H9 (cell line): Measurements from ENCODE around the gene UGT1A5. TPM values are rescaled to one million over a fixed set of nuclear protein-coding genes. Genes with fewer than 3 reads are reported as not detected.

ENCODE experiments used
- DNase-seq: peaks from one replicate; pipeline ENCODE4 v3.0.0-alpha.2; 2017
- H2AFZ ChIP-seq: one replicate; pipeline ENCODE4 v1.6.1; 2013; ENCODE audit warnings: mild to moderate bottlenecking, low read length, control low read depth, moderate library complexity
- H2AK5ac ChIP-seq: 2 replicates; pipeline ENCODE4 v1.6.1; 2013; ENCODE audit warnings: low read length, control low read depth, mixed read lengths; ENCODE audit not compliant: insufficient read length
- H2BK120ac ChIP-seq: one replicate; pipeline ENCODE4 v1.6.1; 2013; ENCODE audit warnings: low read depth, mild to moderate bottlenecking, low read length, control low read depth, inconsistent platforms; ENCODE audit not compliant: poor library complexity, severe bottlenecking
- H2BK12ac ChIP-seq: 2 replicates; pipeline ENCODE4 v1.6.1; 2013; ENCODE audit warnings: low read length, control low read depth, mixed read lengths, low read depth; ENCODE audit not compliant: insufficient read length
- H2BK15ac ChIP-seq: 2 replicates; pipeline ENCODE4 v1.6.1; 2013; ENCODE audit warnings: low read depth, low read length, control low read depth
- H2BK20ac ChIP-seq: one replicate; pipeline ENCODE4 v1.6.1; 2013; ENCODE audit warnings: low read depth, mild to moderate bottlenecking, low read length, control low read depth, inconsistent platforms; ENCODE audit not compliant: poor library complexity, severe bottlenecking
- H2BK5ac ChIP-seq: 2 replicates; pipeline ENCODE4 v1.6.1; 2013; ENCODE audit warnings: low read length, control low read depth, mixed read lengths; ENCODE audit not compliant: insufficient read length
- H3K14ac ChIP-seq: 2 replicates; pipeline ENCODE4 v1.6.1; 2013; ENCODE audit warnings: low read length, control low read depth; ENCODE audit not compliant: insufficient read depth
- H3K18ac ChIP-seq: 2 replicates; pipeline ENCODE4 v1.6.1; 2013; ENCODE audit warnings: low read depth, mild to moderate bottlenecking, mixed read lengths, low read length, control low read depth; ENCODE audit not compliant: insufficient read length
- H3K23ac ChIP-seq: 2 replicates; pipeline ENCODE4 v1.6.1; 2013; ENCODE audit warnings: low read length, control low read depth, mixed read lengths, low read depth; ENCODE audit not compliant: insufficient read length
- H3K23me2 ChIP-seq: 2 replicates; pipeline ENCODE4 v1.6.1; 2013; ENCODE audit warnings: low read depth, mild to moderate bottlenecking, mixed read lengths, low read length, control low read depth; ENCODE audit not compliant: insufficient read length, poor library complexity, severe bottlenecking
- H3K27ac ChIP-seq: 2 replicates; pipeline ENCODE4 v1.5.1; 2013; ENCODE audit warnings: low read length, control low read depth, mixed read lengths, low read depth; ENCODE audit not compliant: insufficient read length
- H3K27me3 ChIP-seq: 2 replicates; pipeline ENCODE4 v1.6.1; 2013; ENCODE audit warnings: low read length, control low read depth, inconsistent platforms; ENCODE audit not compliant: insufficient read depth
- H3K4ac ChIP-seq: 2 replicates; pipeline ENCODE4 v1.6.1; 2013; ENCODE audit warnings: low read depth, mild to moderate bottlenecking, control low read depth, inconsistent platforms, low read length, moderate library complexity
- H3K4me1 ChIP-seq: 2 replicates; pipeline ENCODE4 v1.6.1; 2013; ENCODE audit warnings: low read length, control low read depth, inconsistent platforms; ENCODE audit not compliant: insufficient read depth
- H3K4me2 ChIP-seq: 2 replicates; pipeline ENCODE4 v1.6.1; 2013; ENCODE audit warnings: low read length, control low read depth, mixed read lengths; ENCODE audit not compliant: insufficient read length, insufficient read depth
- H3K56ac ChIP-seq: 2 replicates; pipeline ENCODE4 v1.6.1; 2013; ENCODE audit warnings: low read depth, mild to moderate bottlenecking, mixed read lengths, low read length, control low read depth; ENCODE audit not compliant: insufficient read length
- H3K79me1 ChIP-seq: 2 replicates; pipeline ENCODE4 v1.6.1; 2013; ENCODE audit warnings: low read depth, mild to moderate bottlenecking, moderate library complexity, low read length, control low read depth, inconsistent platforms; ENCODE audit not compliant: insufficient read depth, poor library complexity, severe bottlenecking
- H3K79me2 ChIP-seq: 2 replicates; pipeline ENCODE4 v1.6.1; 2013; ENCODE audit warnings: low read length, control low read depth, inconsistent platforms; ENCODE audit not compliant: insufficient read depth
- H3K9ac ChIP-seq: 2 replicates; pipeline ENCODE4 v1.6.1; 2013; ENCODE audit warnings: low read length, control low read depth, mixed read lengths; ENCODE audit not compliant: insufficient read length; ENCODE audit errors: extremely low read depth
- H3K9me3 ChIP-seq: one replicate; pipeline ENCODE4 v1.6.1; 2013; ENCODE audit warnings: low read depth, low read length, inconsistent platforms; ENCODE audit not compliant: control insufficient read depth
- H3T11ph ChIP-seq: one replicate; pipeline ENCODE4 v1.6.1; 2013; ENCODE audit warnings: mild to moderate bottlenecking, low read length, control low read depth, inconsistent platforms
- H4K20me1 ChIP-seq: one replicate; pipeline ENCODE4 v1.6.1; 2013; ENCODE audit not compliant: control insufficient read depth, insufficient read length, insufficient read depth
- H4K5ac ChIP-seq: 2 replicates; pipeline ENCODE4 v1.6.1; 2013; ENCODE audit warnings: low read depth, mild to moderate bottlenecking, mixed read lengths, low read length, control low read depth; ENCODE audit not compliant: insufficient read length
- H4K8ac ChIP-seq: replicated peaks from 2 replicates; pipeline ENCODE4 v1.6.1; 2013; ENCODE audit warnings: low read length, control low read depth, mixed read lengths, low read depth; ENCODE audit not compliant: insufficient read length
- H4K91ac ChIP-seq: 2 replicates; pipeline ENCODE4 v1.6.1; 2013; ENCODE audit warnings: low read depth, mild to moderate bottlenecking, moderate library complexity, mixed read lengths, low read length, control low read depth; ENCODE audit not compliant: insufficient read length
- H3K27ac Mint-ChIP-seq, 3 experiments: 2 replicates in 2 of 3; 3 replicates in 1 of 3; pipeline ENCODE4 v1.8.0; 2020 to 2021; ENCODE audit warnings: mixed read lengths in 3 of 3, mild to moderate bottlenecking in 1 of 3, moderate library complexity in 1 of 3
- H3K27me3 Mint-ChIP-seq: 2 replicates; pipeline ENCODE4 v1.8.0; 2021; ENCODE audit warnings: low read depth, mild to moderate bottlenecking, moderate library complexity, mixed read lengths
- H3K36me3 Mint-ChIP-seq, 3 experiments: 2 replicates in 2 of 3; 3 replicates in 1 of 3; pipeline ENCODE4 v1.8.0; 2020 to 2021; ENCODE audit warnings: low read depth in 3 of 3, mixed read lengths in 3 of 3; ENCODE audit not compliant: insufficient read depth in 1 of 3
- H3K4me1 Mint-ChIP-seq, 2 experiments: 2 replicates each; pipeline ENCODE4 v1.8.0; 2020; ENCODE audit warnings: mixed read lengths in 2 of 2
- H3K4me3 Mint-ChIP-seq, 2 experiments: 2 replicates in 1 of 2; 3 replicates in 1 of 2; pipeline ENCODE4 v1.8.0; 2020 to 2021; ENCODE audit warnings: mild to moderate bottlenecking in 2 of 2, mixed read lengths in 2 of 2, moderate library complexity in 1 of 2
- H3K9me3 Mint-ChIP-seq, 2 experiments: 2 replicates in 1 of 2; 3 replicates in 1 of 2; pipeline ENCODE4 v1.8.0; 2020; ENCODE audit warnings: mild to moderate bottlenecking in 2 of 2, mixed read lengths in 2 of 2, moderate library complexity in 1 of 2
- CTCF ChIP-seq: fragments of 200-600 bp; sonication (generic); conservative IDR thresholded peaks from 3 replicates; pipeline ENCODE4 v1.8.0; 2021; ENCODE audit warnings: antibody characterized with exemption, mild to moderate bottlenecking
- WGBS: extraction: QIAGEN DNeasy Blood & Tissue Kit; methylation state at CpG from one replicate; pipeline ENCODE4 v1.1.7; 2013; ENCODE audit warnings: missing lambda C conversion rate, low lambda C conversion rate, mixed read lengths; ENCODE audit not compliant: insufficient read length; ENCODE audit errors: extremely low coverage; 5-methylcytosine and 5-hydroxymethylcytosine counted together
- total RNA-seq: library from RNA; stranded (reverse); gene quantifications from 2 replicates; pipeline ENCODE4 v1.2.1, GENCODE V29; 2021

Gene UGT1A5
- total RNA-seq, 1 experiment from 2014 or later: not detected

- no peak overlapping the region for H2BK20ac ChIP-seq
- H2BK120ac ChIP-seq: no peak overlapping the region
- no peak overlapping the region for H3K4me2 ChIP-seq
- no peak overlapping the region for H3K14ac ChIP-seq
- H3K4me1 ChIP-seq: no peaks in the 10 kb centered on the region
- H3K23me2 ChIP-seq: peaks cover 5% of the 10 kb centered on the region
- no peaks in the 10 kb centered on the region for H3K27me3 Mint-ChIP-seq
- peaks cover 14 to 20% of the 10 kb centered on the region in 2 experiments for H3K4me1 Mint-ChIP-seq
- H3K9ac ChIP-seq: no peak overlapping the region
- peaks cover 0 to 10% (median 1%) of the 10 kb centered on the region in 3 experiments; a peak in 3 of 7 replicates for H3K36me3 Mint-ChIP-seq
- H4K5ac ChIP-seq: no peak overlapping the region
- H2BK5ac ChIP-seq: no peak overlapping the region
- no peak overlapping the region for H3K4ac ChIP-seq
- no peak overlapping the region for H3K23ac ChIP-seq
- H3K4me3 Mint-ChIP-seq: no peak overlapping the region
- H4K20me1 ChIP-seq: no peaks in the 10 kb centered on the region
- no peak overlapping the region for H4K91ac ChIP-seq
- no peak for DNase-seq
- no peak overlapping the region for H3K27ac Mint-ChIP-seq
- H3K9me3 ChIP-seq: no peaks in the 10 kb centered on the region
- no peak overlapping the region for H2BK12ac ChIP-seq
- no peaks in the 10 kb centered on the region for H3K79me1 ChIP-seq
- H2AK5ac ChIP-seq: no peak overlapping the region
- no CpG with 5 or more reads among the region's 3 CpGs for WGBS
- no peak overlapping the region for H3K18ac ChIP-seq
- TF ChIP-seq CTCF: no peak
- no peak overlapping the region for H3K27ac ChIP-seq
- H3K56ac ChIP-seq: no peak overlapping the region
- no peak overlapping the region for H4K8ac ChIP-seq
- no peaks in the 10 kb centered on the region for H3K27me3 ChIP-seq
- H3T11ph ChIP-seq: no peak overlapping the region
- peaks cover 4 to 7% of the 10 kb centered on the region in 2 experiments; a peak in 3 of 5 replicates for H3K9me3 Mint-ChIP-seq
- no peak overlapping the region for H2AFZ ChIP-seq
- H2BK15ac ChIP-seq: no peak overlapping the region
- H3K79me2 ChIP-seq: no peaks in the 10 kb centered on the region
Observed at GRCh38 chr2:233702238-233702637, 10.5 kb upstream of the UGT1A5 start.
